HepG2 (cell line): ENCODE data around the gene ESRRG.

Experiments
- FOXP1 ChIP-seq, 2 experiments: fragments of 450-650 bp in 1 of 2; IDR thresholded peaks; 2 replicates each; pipeline ENCODE4 v1.6.1; 2017 to 2018; ENCODE audit warnings: antibody characterized with exemption in 1 of 2
- JUNB ChIP-seq: sonication (generic); formaldehyde crosslinking; IDR thresholded peaks from 2 replicates; pipeline ENCODE4 v1.8.0; 2022; ENCODE audit warnings: missing genetic modification reagents, mild to moderate bottlenecking, borderline replicate concordance
- KDM1A ChIP-seq: IDR thresholded peaks from 2 replicates; pipeline ENCODE4 v1.6.1; 2016; ENCODE audit warnings: missing compliant biosample characterization
- LCORL ChIP-seq, 2 experiments: fragments of 450-650 bp in 1 of 2; sonication (generic) in 1 of 2; formaldehyde crosslinking in 1 of 2; IDR thresholded peaks; 2 replicates each; pipeline versions ENCODE4 v1.5.0 to v1.6.1; 2017 to 2020; ENCODE audit warnings: antibody characterized with exemption in 1 of 2, missing genetic modification reagents in 1 of 2
- ONECUT2 ChIP-seq: sonication (generic); formaldehyde crosslinking; IDR thresholded peaks from 2 replicates; pipeline ENCODE4 v1.4.0; 2020; ENCODE audit warnings: missing genetic modification reagents
- TCF12 ChIP-seq, 2 experiments: fragments of 450-650 bp in 1 of 2; sonication (generic) in 1 of 2; formaldehyde crosslinking in 1 of 2; IDR thresholded peaks; 2 replicates each; pipeline versions ENCODE4 v1.6.1 to v1.8.0; 2017 to 2022; ENCODE audit warnings: antibody characterized with exemption in 1 of 2, mild to moderate bottlenecking in 1 of 2, missing genetic modification reagents in 1 of 2, moderate library complexity in 1 of 2
- ZFP41 ChIP-seq: sonication (generic); formaldehyde crosslinking; IDR thresholded peaks from 2 replicates; pipeline ENCODE4 v1.4.0; 2020; ENCODE audit warnings: mild to moderate bottlenecking, missing genetic modification reagents, borderline replicate concordance
- ZNF766 ChIP-seq: sonication (generic); formaldehyde crosslinking; IDR thresholded peaks from 2 replicates; pipeline ENCODE4 v1.5.0; 2020; ENCODE audit warnings: missing genetic modification reagents, borderline replicate concordance
- ZNF776 ChIP-seq: sonication (generic); formaldehyde crosslinking; IDR thresholded peaks from 2 replicates; pipeline ENCODE4 v1.4.0; 2020; ENCODE audit warnings: mild to moderate bottlenecking, missing genetic modification reagents
- ZSCAN31 ChIP-seq: sonication (generic); formaldehyde crosslinking; IDR thresholded peaks from 2 replicates; pipeline ENCODE4 v1.5.0; 2020; ENCODE audit warnings: low read depth, mild to moderate bottlenecking, missing genetic modification reagents
- TF ChIP-seq, protein P1 (sequence below): sonication (generic); formaldehyde crosslinking; IDR thresholded peaks from 2 replicates; pipeline ENCODE4 v1.5.0; 2020; ENCODE audit warnings: mild to moderate bottlenecking, missing genetic modification reagents, moderate library complexity
- TF ChIP-seq, protein P2 (sequence below): sonication (generic); formaldehyde crosslinking; IDR thresholded peaks from 2 replicates; pipeline ENCODE4 v1.5.0; 2020; ENCODE audit warnings: mild to moderate bottlenecking, missing genetic modification reagents
- TF ChIP-seq, protein P3 (sequence below): sonication (generic); formaldehyde crosslinking; IDR thresholded peaks from 2 replicates; pipeline ENCODE4 v1.4.0; 2020; ENCODE audit warnings: missing genetic modification reagents

DNA sequence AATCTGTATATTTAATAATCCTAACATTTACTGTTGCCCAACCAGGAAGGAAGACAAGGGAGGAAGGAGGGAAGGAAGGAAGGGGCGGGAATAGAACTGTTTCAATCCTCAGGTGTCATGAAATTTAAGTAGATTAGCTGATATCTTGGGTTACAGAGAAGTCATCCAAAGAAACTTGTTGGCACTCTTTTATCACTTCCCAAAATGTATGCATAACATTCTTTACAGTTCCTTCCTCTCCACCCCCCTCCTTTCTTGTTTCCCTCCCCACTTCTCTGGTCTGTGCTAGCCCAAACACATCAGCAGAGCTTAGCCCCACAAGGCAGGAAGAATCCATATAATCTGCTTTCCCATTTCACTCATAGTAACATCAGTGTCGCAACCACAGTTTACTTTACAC is 110.9 kb downstream of the ESRRG start:
- no peak for TF ChIP-seq ZFP41 (CRISPR knock-in tag)
- TF ChIP-seq ZNF766 (CRISPR knock-in tag), result no peak
- TF ChIP-seq KDM1A (CRISPR knock-in tag), result no peak
- TF ChIP-seq FOXP1 (IDR thresholded peaks at IDR 0.05), result no peak
- no peak for TF ChIP-seq FOXP1 (CRISPR knock-in tag; IDR thresholded peaks at IDR 0.05)
- TF ChIP-seq LCORL (IDR thresholded peaks at IDR 0.05), result no peak
- TF ChIP-seq LCORL (CRISPR knock-in tag; IDR thresholded peaks at IDR 0.05), result no peak
- TF ChIP-seq, protein P1, sequence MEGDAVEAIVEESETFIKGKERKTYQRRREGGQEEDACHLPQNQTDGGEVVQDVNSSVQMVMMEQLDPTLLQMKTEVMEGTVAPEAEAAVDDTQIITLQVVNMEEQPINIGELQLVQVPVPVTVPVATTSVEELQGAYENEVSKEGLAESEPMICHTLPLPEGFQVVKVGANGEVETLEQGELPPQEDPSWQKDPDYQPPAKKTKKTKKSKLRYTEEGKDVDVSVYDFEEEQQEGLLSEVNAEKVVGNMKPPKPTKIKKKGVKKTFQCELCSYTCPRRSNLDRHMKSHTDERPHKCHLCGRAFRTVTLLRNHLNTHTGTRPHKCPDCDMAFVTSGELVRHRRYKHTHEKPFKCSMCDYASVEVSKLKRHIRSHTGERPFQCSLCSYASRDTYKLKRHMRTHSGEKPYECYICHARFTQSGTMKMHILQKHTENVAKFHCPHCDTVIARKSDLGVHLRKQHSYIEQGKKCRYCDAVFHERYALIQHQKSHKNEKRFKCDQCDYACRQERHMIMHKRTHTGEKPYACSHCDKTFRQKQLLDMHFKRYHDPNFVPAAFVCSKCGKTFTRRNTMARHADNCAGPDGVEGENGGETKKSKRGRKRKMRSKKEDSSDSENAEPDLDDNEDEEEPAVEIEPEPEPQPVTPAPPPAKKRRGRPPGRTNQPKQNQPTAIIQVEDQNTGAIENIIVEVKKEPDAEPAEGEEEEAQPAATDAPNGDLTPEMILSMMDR (CRISPR knock-in tag), result no peak
- TF ChIP-seq, protein P2, sequence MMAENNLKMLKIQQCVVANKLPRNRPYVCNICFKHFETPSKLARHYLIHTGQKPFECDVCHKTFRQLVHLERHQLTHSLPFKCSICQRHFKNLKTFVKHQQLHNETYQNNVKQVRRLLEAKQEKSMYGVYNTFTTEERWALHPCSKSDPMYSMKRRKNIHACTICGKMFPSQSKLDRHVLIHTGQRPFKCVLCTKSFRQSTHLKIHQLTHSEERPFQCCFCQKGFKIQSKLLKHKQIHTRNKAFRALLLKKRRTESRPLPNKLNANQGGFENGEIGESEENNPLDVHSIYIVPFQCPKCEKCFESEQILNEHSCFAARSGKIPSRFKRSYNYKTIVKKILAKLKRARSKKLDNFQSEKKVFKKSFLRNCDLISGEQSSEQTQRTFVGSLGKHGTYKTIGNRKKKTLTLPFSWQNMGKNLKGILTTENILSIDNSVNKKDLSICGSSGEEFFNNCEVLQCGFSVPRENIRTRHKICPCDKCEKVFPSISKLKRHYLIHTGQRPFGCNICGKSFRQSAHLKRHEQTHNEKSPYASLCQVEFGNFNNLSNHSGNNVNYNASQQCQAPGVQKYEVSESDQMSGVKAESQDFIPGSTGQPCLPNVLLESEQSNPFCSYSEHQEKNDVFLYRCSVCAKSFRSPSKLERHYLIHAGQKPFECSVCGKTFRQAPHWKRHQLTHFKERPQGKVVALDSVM, result no peak
- no peak for TF ChIP-seq ZSCAN31 (CRISPR knock-in tag)
- TF ChIP-seq, protein P3, sequence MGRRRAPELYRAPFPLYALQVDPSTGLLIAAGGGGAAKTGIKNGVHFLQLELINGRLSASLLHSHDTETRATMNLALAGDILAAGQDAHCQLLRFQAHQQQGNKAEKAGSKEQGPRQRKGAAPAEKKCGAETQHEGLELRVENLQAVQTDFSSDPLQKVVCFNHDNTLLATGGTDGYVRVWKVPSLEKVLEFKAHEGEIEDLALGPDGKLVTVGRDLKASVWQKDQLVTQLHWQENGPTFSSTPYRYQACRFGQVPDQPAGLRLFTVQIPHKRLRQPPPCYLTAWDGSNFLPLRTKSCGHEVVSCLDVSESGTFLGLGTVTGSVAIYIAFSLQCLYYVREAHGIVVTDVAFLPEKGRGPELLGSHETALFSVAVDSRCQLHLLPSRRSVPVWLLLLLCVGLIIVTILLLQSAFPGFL (CRISPR knock-in tag), result no peak
- TF ChIP-seq ONECUT2 (CRISPR knock-in tag), result no peak
- no peak for TF ChIP-seq TCF12 (IDR thresholded peaks at IDR 0.05)
- no peak for TF ChIP-seq TCF12 (CRISPR knock-in tag; IDR thresholded peaks at IDR 0.05)
- TF ChIP-seq JUNB (CRISPR knock-in tag), result no peak
- no peak for TF ChIP-seq ZNF776 (CRISPR knock-in tag)
